HG03354 (cell line): ENCODE measurements around the gene MSMB.
"Not testable (repeated sequence)": the region's sequence is repeated elsewhere in the genome, so short reads cannot be mapped to it uniquely, and the experiment has no call there.

Experiments
- ATAC-seq: cut with Tn5 transposase; IDR thresholded peaks from one replicate; pipeline ENCODE4 v1.9.1; 2021; ENCODE audit warnings: mild to moderate bottlenecking; ENCODE audit not compliant: unreplicated experiment, poor library complexity, severe bottlenecking

MSMB gene

DNA sequence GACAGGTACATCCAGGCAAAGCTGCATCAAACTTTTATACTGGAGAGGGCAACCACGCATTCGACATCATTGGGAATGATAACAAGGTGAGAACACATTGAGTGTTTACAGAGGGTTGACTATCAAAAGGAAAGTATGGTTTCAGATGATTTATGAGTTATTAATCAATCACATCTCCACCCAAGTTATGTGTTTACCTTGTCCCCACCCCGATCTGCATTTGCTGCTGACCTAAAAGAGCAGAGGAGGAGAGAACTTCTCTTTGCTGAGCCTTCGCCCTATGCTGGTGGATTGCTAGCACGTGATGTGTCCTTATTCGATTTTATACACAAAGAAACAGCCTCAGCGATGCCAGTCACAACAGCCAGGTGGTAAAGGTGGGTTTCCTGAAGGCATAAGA, at the start of gene MSMB:
TSS of gene MSMB (minus strand) at position 9 of the 400 bp plus-strand sequence. CDS start 32 bp downstream, outside the sequence.
- no peak for ATAC-seq

DNA sequence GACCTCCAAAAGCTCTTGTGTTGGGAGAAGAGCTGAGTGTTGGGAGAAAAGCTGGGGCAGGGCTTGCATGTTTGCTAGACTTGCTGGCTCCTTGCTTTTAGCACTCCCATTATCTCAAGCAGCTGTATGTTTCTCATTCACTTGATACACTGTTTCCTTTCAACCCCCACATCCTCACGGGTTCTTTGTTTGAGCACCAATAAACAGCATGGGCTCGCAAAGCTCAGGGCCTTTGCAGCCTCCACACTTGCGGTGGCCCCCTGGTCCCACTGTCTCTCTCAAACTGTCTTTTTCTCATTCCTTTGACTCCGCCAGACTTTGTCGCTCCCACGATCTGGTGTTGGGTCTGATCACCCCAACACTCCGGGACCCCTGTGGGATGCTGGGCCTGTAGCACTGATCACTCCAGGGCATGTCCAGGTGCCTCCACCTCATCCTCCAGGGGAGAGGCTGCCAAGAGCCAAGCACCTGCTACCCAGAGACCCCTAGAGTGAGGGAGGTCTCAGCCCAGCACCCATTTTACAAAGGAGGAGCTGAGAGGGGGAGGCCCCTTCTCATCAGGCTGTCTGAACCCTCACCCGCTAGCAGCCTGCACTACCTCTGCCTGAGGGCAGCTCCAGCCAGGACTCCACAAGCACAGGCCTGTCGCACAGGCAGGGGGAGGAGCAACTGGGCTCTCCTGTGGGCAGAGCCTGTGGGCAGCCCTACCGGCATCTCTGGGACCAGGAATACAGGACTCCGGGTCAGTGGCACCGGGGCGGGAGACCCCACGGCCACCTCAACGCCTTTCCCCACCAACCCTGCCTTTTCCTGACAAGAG, 49.1 kb upstream of the MSMB start:
- no peak for ATAC-seq

- no peak for ATAC-seq
Observed at GRCh38 chr10:46094197-46094500, 48.1 kb upstream of the MSMB start.

GRCh38 chr10:46093316-46094196, 47.5 kb upstream of the MSMB start:
- not testable (repeated sequence) for ATAC-seq

GRCh38 chr10:46092524-46093081, 46.5 kb upstream of the MSMB start:
- no peak for ATAC-seq

DNA sequence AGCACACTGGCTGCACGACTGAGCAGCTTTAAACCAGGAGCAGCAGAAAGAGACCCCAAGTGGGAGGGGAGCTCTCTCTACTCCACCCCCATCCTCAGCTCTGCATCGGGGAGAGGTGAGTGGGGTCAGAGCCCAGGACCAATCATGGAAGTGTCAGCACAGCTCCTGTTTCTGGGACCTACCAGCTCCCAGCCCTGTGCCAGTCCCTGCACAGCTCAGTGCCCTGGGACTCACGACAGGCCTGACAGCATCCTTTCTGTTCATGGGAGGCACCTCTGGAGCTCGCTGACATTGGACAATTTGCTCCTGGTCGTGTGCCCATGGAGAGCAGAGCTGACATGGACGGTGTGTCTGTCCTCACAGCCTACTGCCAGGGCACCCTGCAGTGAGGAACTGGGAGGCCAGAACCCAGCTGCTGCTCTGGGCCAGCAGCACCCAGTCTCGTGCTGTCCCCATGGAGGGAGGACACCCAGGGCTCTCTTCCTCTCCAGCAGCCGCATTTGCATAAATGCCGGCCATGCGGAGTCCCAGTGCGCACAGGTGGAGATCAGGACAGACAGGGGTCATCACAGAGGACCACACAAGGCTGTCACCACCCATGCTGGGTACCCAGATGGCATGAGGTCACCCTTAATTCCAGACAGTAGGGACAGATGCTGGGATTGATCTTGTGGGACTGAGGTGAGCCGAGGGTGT, 45.9 kb upstream of the MSMB start:
- ATAC-seq, result no peak

- ATAC-seq, result no peak
Observed at GRCh38 chr10:46091080-46091827, 45.2 kb upstream of the MSMB start.

GRCh38 chr10:46090258-46090812, 44.3 kb upstream of the MSMB start:
- ATAC-seq, result no peak

GRCh38 chr10:46087381-46087780, 41.3 kb upstream of the MSMB start:
- not testable (repeated sequence) for ATAC-seq

DNA sequence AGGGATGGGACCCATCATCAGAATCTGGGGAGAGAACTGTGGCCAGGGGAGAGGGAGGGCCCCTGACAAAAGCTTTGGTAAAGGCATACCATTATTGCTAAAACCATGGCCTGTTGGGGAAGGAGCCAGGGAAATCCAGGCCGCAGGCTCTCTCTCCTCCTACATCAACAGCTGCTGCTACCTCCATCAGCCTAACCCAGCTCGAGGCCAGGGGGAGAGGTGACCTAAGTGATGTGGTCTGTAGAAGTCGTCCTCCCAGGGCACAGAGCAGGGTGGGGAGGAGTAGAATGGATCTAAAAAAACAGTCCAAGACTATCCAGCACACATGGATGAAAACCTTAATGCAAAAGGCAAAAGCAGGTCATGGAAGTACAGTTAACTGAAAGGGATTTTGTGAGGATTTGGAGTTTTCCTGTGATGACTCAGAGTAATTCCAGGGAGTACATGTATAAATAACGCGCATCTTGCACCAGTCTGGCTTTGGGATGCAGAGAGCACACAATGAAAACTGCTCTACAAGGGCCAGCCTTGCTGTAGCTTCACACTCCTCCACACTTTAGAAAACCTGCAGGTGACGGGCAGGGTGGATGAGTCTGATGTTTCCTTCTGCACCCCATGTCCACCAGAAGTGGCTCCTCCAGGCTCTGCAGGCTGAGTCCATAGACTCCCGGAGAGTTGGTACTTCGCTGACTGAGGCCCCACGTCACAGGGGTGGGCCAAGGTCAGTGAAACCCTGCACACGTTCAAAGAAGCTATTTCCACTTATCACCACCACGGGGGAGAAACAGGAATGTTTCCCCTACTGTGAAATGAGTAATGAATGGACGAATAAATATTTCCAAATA, 38.5 kb upstream of the MSMB start:
- no peak for ATAC-seq

DNA sequence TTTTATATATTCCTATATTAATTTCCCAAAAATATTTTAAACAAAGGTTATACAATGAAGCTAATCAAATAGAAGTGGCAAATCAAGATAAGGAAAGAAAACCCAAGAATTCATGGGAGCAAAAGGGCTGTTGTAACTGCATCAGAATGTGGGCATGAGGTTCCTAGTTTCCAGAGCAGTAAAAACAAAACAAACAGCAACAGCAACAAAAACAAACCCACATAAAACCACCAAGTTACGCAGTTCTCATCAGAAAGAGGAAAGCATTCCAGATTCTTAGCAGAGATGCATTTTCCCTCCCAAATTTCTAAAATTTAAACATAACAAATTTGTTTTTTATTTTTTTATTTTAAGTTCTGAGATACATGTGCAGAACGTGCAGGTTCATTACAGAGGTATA, 34.8 kb upstream of the MSMB start:
- no peak for ATAC-seq

GRCh38 chr10:46079831-46080585, 33.9 kb upstream of the MSMB start:
- no peak for ATAC-seq

- ATAC-seq, result no peak
Observed at GRCh38 chr10:46077731-46078413, 31.8 kb upstream of the MSMB start.

DNA sequence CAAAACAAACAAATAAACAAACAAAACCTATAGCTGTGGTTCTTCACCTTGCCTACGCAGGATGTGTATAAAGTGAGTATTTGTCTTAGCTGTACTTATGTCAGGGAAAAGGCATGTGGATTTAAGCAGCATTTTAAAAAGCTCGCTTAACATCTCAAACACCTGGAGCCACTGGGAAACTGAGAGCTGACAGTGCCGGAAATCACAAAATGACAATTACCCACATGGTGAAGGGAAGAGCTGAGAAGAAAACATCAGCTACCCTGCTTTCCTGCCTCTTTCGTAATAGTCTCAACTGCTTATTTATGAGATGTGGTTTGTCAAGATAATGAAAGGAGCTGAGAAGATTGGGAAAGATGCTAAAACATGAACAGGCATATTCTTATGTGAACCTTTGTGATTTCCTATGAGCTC, 31.1 kb upstream of the MSMB start:
- ATAC-seq, result no peak

- no peak for ATAC-seq
Observed at GRCh38 chr10:46075869-46076268, 29.8 kb upstream of the MSMB start.

DNA sequence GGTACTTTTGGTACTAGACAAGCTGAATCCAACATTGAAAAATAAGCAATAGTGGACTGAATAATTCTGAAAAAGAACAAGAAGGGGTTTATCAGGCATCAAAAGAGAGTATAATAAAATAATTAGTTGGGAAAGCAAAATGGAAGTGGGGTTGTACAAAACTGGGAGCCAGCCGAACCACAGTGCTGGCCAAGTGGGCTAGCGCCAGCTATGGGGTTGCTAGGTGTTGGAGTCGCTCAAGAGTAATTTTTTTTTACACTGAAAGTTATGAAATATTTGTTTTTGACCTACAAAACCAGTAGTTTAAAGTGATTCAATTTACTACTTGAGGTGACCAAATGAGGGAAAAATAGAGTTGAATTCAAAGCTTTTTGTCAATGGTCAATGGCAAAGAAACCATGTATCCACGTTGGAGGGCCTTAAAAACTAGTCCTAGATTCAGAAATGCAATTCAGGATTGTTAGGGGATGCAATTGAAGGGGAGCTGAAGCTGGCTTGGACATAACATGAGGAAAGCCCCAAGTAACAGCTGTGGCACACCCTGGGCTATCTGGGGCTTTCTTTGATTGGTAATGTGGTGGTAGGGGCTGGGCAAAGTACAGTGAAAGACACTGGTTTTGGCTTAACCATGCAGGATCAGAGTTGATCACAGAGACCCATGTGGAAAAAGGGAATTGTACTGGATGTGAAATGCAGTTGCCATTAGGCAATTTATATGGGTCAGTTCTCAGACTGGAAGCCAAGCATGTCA, 28.3 kb upstream of the MSMB start:
- no peak for ATAC-seq
